C4-2B (cell line): ENCODE measurements around the gene FAM153A.
"Not testable (repeated sequence)": the region's sequence is repeated elsewhere in the genome, so short reads cannot be mapped to it uniquely, and the experiment has no call there.

ENCODE experiments used
- ZFX ChIP-seq: fragments of 450-650 bp; IDR thresholded peaks from 2 replicates; pipeline ENCODE4 v1.6.1; 2017
- TF ChIP-seq, protein P1 (sequence below): fragments of 450-650 bp; conservative IDR thresholded peaks from 2 replicates; pipeline ENCODE4 v1.5.1; 2017; ENCODE audit warnings: mild to moderate bottlenecking

DNA sequence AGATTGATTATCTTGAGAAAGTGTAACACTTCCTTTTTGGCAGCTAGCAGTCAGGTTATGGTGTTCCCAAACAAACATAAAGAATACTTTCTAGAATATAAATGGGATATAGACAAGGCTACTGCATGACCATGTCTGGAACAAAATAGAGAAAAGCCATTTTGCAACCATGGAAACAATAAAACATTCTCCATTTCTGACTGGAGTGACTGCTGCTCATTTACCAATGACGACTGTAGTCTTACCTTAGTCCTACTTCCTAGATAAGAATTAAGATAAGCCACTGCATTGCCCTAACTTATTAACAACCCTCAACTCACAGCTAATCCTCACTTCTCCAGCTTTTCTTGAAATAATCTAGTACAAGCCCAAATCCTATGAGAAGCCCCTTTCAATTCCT, 100.8 kb downstream of the FAM153A start:
- TF ChIP-seq, protein P1, sequence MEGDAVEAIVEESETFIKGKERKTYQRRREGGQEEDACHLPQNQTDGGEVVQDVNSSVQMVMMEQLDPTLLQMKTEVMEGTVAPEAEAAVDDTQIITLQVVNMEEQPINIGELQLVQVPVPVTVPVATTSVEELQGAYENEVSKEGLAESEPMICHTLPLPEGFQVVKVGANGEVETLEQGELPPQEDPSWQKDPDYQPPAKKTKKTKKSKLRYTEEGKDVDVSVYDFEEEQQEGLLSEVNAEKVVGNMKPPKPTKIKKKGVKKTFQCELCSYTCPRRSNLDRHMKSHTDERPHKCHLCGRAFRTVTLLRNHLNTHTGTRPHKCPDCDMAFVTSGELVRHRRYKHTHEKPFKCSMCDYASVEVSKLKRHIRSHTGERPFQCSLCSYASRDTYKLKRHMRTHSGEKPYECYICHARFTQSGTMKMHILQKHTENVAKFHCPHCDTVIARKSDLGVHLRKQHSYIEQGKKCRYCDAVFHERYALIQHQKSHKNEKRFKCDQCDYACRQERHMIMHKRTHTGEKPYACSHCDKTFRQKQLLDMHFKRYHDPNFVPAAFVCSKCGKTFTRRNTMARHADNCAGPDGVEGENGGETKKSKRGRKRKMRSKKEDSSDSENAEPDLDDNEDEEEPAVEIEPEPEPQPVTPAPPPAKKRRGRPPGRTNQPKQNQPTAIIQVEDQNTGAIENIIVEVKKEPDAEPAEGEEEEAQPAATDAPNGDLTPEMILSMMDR = not testable (repeated sequence)
- TF ChIP-seq ZFX = not testable (repeated sequence)
